Lung (tissue), 12 donors: ENCODE data around the gene KLF12. TPM values are rescaled to one million over a fixed set of nuclear protein-coding genes. Genes with fewer than 3 reads are reported as not detected.

Experiments
- ATAC-seq: fragments of 200-7000 bp; cut with Tn5 transposase; one replicate; pipeline ENCODE4 v1.9.1; 2020; ENCODE audit warnings: moderate number of reproducible peaks; ENCODE audit not compliant: insufficient read depth, low FRiP score
- DNase-seq, 3 donors: peaks; one replicate each; pipeline ENCODE4 v3.0.0-alpha.2; 2013 to 2017
- H3K27ac ChIP-seq, 2 donors: one replicate each; pipeline ENCODE4 v1.5.1; 2013; ENCODE audit warnings: mild to moderate bottlenecking in 2 of 2, moderate library complexity in 2 of 2, control low read depth in 1 of 2, inconsistent platforms in 1 of 2, low read depth in 1 of 2, low read length in 1 of 2
- H3K27me3 ChIP-seq, 3 donors: one replicate each; pipeline ENCODE4 v1.5.1; 2013; ENCODE audit warnings: low read length in 2 of 3; ENCODE audit not compliant: control insufficient read depth in 3 of 3, insufficient read depth in 3 of 3
- H3K36me3 ChIP-seq, 4 donors: one replicate each; pipeline ENCODE4 v1.5.1; 2013; ENCODE audit warnings: low read length in 4 of 4, mild to moderate bottlenecking in 1 of 4, moderate library complexity in 1 of 4; ENCODE audit not compliant: control insufficient read depth in 4 of 4, insufficient read depth in 4 of 4
- H3K4me1 ChIP-seq, 5 donors: one replicate each; pipeline ENCODE4 v1.5.1; 2013; ENCODE audit warnings: low read length in 5 of 5, mild to moderate bottlenecking in 2 of 5, moderate library complexity in 1 of 5; ENCODE audit not compliant: control insufficient read depth in 5 of 5, insufficient read depth in 5 of 5
- H3K4me3 ChIP-seq: one replicate; pipeline ENCODE4 v1.5.1; 2013; ENCODE audit warnings: mild to moderate bottlenecking, control low read depth, moderate library complexity
- H3K9ac ChIP-seq, 2 donors: one replicate each; pipeline ENCODE4 v1.5.1; 2013; ENCODE audit warnings: low read length in 2 of 2, control low read depth in 1 of 2; ENCODE audit not compliant: insufficient read depth in 1 of 2
- H3K9me3 ChIP-seq, 4 donors: one replicate each; pipeline ENCODE4 v1.5.1; 2013; ENCODE audit warnings: low read length in 3 of 4, mild to moderate bottlenecking in 1 of 4, moderate library complexity in 1 of 4; ENCODE audit not compliant: control insufficient read depth in 4 of 4, insufficient read depth in 3 of 4
- CTCF ChIP-seq: IDR thresholded peaks from 2 replicates; pipeline ENCODE4 v1.5.1; 2012; ENCODE audit warnings: mild to moderate bottlenecking; ENCODE audit errors: control extremely low read depth, extremely low read depth
- WGBS, 2 donors: extraction: QIAGEN DNeasy Blood & Tissue Kit; methylation state at CpG; one replicate each; pipeline ENCODE4 v1.1.7; 2013; 5-methylcytosine and 5-hydroxymethylcytosine counted together
- polyA plus RNA-seq, 2 donors: library from polyadenylated mRNA; stranded (reverse); fragments of 200-250 nt; gene quantifications; one replicate each; pipeline ENCODE4 v1.2.1, GENCODE V29; 2013
- total RNA-seq, 2 donors: library from RNA; depleted of rRNA in 1 of 2; stranded (reverse); fragments of >200 nt in 1 of 2; gene quantifications; one replicate each; pipeline ENCODE4 v1.2.1, GENCODE V29; 2014 to 2021
- donor health status: control.
- donor health status: control.
- donor health status: Bipolar disorder and iron deficiency.
- donor health status: healthy.
- donor health status: DM: yes; HTN: yes; CAD: no.

Gene KLF12
- total and polyA plus RNA-seq, 4 donors, result 0.77 to 26.8 (median 4.8) TPM

GRCh38 chr13:74090869-74091605 lies 43.2 kb downstream of the KLF12 start:
- Histone ChIP-seq H3K36me3 (no peaks in the 10 kb centered on the region), H3K9ac (no peak overlapping the region), H3K9me3 (no peaks in the 10 kb centered on the region), H3K4me3 (no peak overlapping the region), H3K27ac (no peak overlapping the region), H3K27me3 (no peaks in the 10 kb centered on the region), H3K4me1 (peaks cover 0 to 20% (median 0%) of the 10 kb centered on the region in 5 donors)
- WGBS, 2 donors, result 83 to 91% methylated on average over 4 of the region's 4 CpGs
- ATAC-seq (no peak), DNase-seq (no peak)
- TF ChIP-seq CTCF, result no peak

- Histone ChIP-seq H3K27me3 (no peaks in the 10 kb centered on the region), H3K9me3 (no peaks in the 10 kb centered on the region), H3K9ac (no peak overlapping the region), H3K4me3 (no peak overlapping the region), H3K4me1 (peaks cover 0 to 20% (median 0%) of the 10 kb centered on the region in 5 donors), H3K36me3 (no peaks in the 10 kb centered on the region), H3K27ac (no peak overlapping the region)
- 89 to 91% methylated on average over 3 of the region's 3 CpGs for WGBS, 2 donors
- no peak for DNase-seq
- no peak for ATAC-seq
- no peak for TF ChIP-seq CTCF
Measured at GRCh38 chr13:74090397-74090796, 43.8 kb downstream of the KLF12 start.

- Histone ChIP-seq H3K27me3 (no peaks in the 10 kb centered on the region), H3K27ac (no peak overlapping the region), H3K9ac (no peak overlapping the region), H3K4me1 (peaks cover 0 to 31% (median 0%) of the 10 kb centered on the region in 5 donors), H3K36me3 (no peaks in the 10 kb centered on the region), H3K9me3 (no peaks in the 10 kb centered on the region), H3K4me3 (no peak overlapping the region)
- no peak for ATAC-seq
- 79 to 83% methylated on average over 3 of the region's 3 CpGs for WGBS, 2 donors
- DNase-seq, result no peak
- TF ChIP-seq CTCF, result no peak
Measured at GRCh38 chr13:74087357-74087756, 46.8 kb downstream of the KLF12 start.
